PC-9 (cell line): ENCODE data around the gene CACNA1D.

ENCODE experiments used
- CTCF ChIP-seq: fragments of 200-600 bp; sonication (generic); conservative IDR thresholded peaks from 2 replicates; pipeline ENCODE4 v1.6.1; 2017; ENCODE audit warnings: mixed run types, antibody characterized with exemption, mild to moderate bottlenecking, moderate library complexity
- EZH2 ChIP-seq: fragments of 200-600 bp; sonication (generic); IDR thresholded peaks from 2 replicates; pipeline ENCODE4 v1.8.0; 2017; ENCODE audit warnings: antibody characterized with exemption, low read depth

DNA sequence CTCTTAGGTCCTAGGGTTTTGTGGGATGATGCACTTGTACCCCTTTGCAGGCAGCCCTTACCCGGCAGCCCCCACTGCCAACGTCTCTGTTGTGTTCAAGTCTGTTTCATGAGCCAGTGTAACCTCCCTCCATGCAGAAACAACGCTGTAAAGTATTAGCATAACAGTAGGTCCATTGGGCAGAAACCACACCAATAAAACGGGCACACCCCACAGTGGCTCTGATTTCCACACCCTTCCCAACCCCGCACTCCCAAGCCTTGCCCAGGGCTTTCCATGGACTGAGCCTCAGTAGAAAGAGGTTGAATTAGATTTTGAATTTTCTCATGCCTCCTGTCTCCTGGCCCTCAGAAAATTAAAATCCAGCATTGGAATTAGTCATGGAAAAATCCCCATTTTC lies 124.5 kb downstream of the CACNA1D start:
- TF ChIP-seq CTCF (no peak), EZH2 (no peak)
